A172 (cell line): ENCODE measurements around the gene STK4. TPM values are rescaled to one million over a fixed set of nuclear protein-coding genes. Genes with fewer than 3 reads are reported as not detected.
A peak's percentile ranks its signal among the peaks of the same experiment; 100 is the strongest.

Experiments
- DNase-seq: peaks from one replicate; pipeline ENCODE4 v3.0.0-alpha.2; 2015; ENCODE audit warnings: low spot score
- total RNA-seq: library from RNA; depleted of rRNA; stranded (reverse); fragments of >200 nt; shearing (Covaris generic); gene quantifications from 2 replicates; pipeline ENCODE4 v1.2.3, GENCODE V29; 2014

Gene STK4
- total RNA-seq, 1 experiment from 2014 or later, result 21.3 TPM

GRCh38 chr20:45085867-45086266 lies 119.6 kb downstream of the STK4 start:
- DNase-seq, result no peak

GRCh38 chr20:45087097-45087790 lies 120.9 kb downstream of the STK4 start:
- no peak for DNase-seq

GRCh38 chr20:45087814-45088213 lies 121.5 kb downstream of the STK4 start:
- DNase-seq, result no peak

- no peak for DNase-seq
These were observed 121.9 kb downstream of the STK4 start for GRCh38 chr20:45088247-45088646.

- no peak for DNase-seq
These were observed 124.2 kb downstream of the STK4 start for GRCh38 chr20:45090481-45090880.

GRCh38 chr20:45091366-45091765 lies 125.1 kb downstream of the STK4 start:
- DNase-seq, result no peak

GRCh38 chr20:45092898-45093297 lies 126.6 kb downstream of the STK4 start:
- no peak for DNase-seq

GRCh38 chr20:45094201-45094600 lies 127.9 kb downstream of the STK4 start:
- no peak for DNase-seq

- DNase-seq, result no peak
These were observed 128.7 kb downstream of the STK4 start for GRCh38 chr20:45094864-45095574.

- DNase-seq, result peak; percentile 69
These were observed 129.5 kb downstream of the STK4 start for GRCh38 chr20:45095805-45096238.

GRCh38 chr20:45096781-45097180 lies 130.5 kb downstream of the STK4 start:
- no peak for DNase-seq

- no peak for DNase-seq
These were observed 131.3 kb downstream of the STK4 start for GRCh38 chr20:45097485-45098102.

GRCh38 chr20:45098103-45098773 lies 131.9 kb downstream of the STK4 start:
- DNase-seq, result no peak

- no peak for DNase-seq
These were observed 134.4 kb downstream of the STK4 start, which contains the start of gene KCNS1 for GRCh38 chr20:45100563-45101245. KCNS1 (minus strand) TSS chr20:45101127; CDS start chr20:45099236, 1,891 bp downstream.

- no peak for DNase-seq
These were observed 135.1 kb downstream of the STK4 start for GRCh38 chr20:45101333-45101850.

- DNase-seq, result no peak
These were observed 136.8 kb downstream of the STK4 start for GRCh38 chr20:45103072-45103471.

- DNase-seq, result peak; percentile 93
These were observed 138.5 kb downstream of the STK4 start for GRCh38 chr20:45104786-45105185.

GRCh38 chr20:45105317-45105716 lies 139.0 kb downstream of the STK4 start:
- DNase-seq, result peak; percentile 16

GRCh38 chr20:45109634-45110033 lies 143.3 kb downstream of the STK4 start:
- no peak for DNase-seq

- DNase-seq, result no peak
These were observed 144.0 kb downstream of the STK4 start for GRCh38 chr20:45110301-45110700.

GRCh38 chr20:45111285-45111684 lies 145.0 kb downstream of the STK4 start:
- no peak for DNase-seq
